H1 (cell line): ENCODE results near the gene AQP6. TPM values are rescaled to one million over a fixed set of nuclear protein-coding genes. Genes with fewer than 3 reads are reported as not detected.

Source experiments
- CHD2 ChIP-seq: IDR thresholded peaks from 2 replicates; pipeline ENCODE4 v1.6.1; 2012; ENCODE audit warnings: low read length, improper control_type of control experiment
- CTBP2 ChIP-seq: IDR thresholded peaks from 2 replicates; pipeline ENCODE4 v1.7.0; 2011; ENCODE audit warnings: borderline replicate concordance, mild to moderate bottlenecking, moderate library complexity, mixed read lengths, low read length; ENCODE audit not compliant: insufficient read depth, insufficient read length
- RFX5 ChIP-seq: IDR thresholded peaks from 2 replicates; pipeline ENCODE4 v1.6.1; 2011; ENCODE audit warnings: low read depth, low read length, improper control_type of control experiment, borderline replicate concordance
- polyA plus RNA-seq, 7 experiments: library from polyadenylated mRNA; depleted of rRNA in 3 of 7; stranded (reverse) in 5 of 7; unstranded in 2 of 7; fragments of >200 nt in 5 of 7; fragments of 200-250 nt in 2 of 7; gene quantifications; 1 replicate in 5 of 7; 2 replicates in 1 of 7; 4 replicates in 1 of 7; pipeline versions ENCODE4 v1.2.1 to v1.2.3, GENCODE V29; 2011 to 2013; ENCODE audit warnings: missing spikeins in 2 of 7, mixed read lengths in 2 of 7
- total RNA-seq: library from RNA; stranded (reverse); fragmentation: NEBNext Ultra II Directional; extraction: Animal tissue kit (Norgen Biotek cat#: 25700); gene quantifications from 2 replicates; pipeline ENCODE4 v1.2.1, GENCODE V29; 2021

The AQP6 gene
- total and polyA plus RNA-seq, 2 of the 8 experiments (the other 6 are each of a cell fraction or from before 2014, with no cell fraction given), result 0.03 to 0.17 TPM

- no peak for TF ChIP-seq CTBP2
- TF ChIP-seq CHD2, result no peak
- TF ChIP-seq RFX5, result no peak
Observed at GRCh38 chr12:49929581-49929980, 43.2 kb upstream of the AQP6 start (continued).
